Stimulated activated CD4-positive, alpha-beta T cell treated with anti-CD3 and anti-CD28 coated beads, Interleukin-4, amount 100 ng/mL, for 24 hours (primary cell): ENCODE data around the gene CCDC178.
"Not testable (repeated sequence)": the region's sequence is repeated elsewhere in the genome, so short reads cannot be mapped to it uniquely, and the experiment has no call there.

ENCODE experiments used
- DNase-seq: peaks from one replicate; pipeline ENCODE4 v3.0.0-alpha.2; 2020

The CCDC178 gene

DNA sequence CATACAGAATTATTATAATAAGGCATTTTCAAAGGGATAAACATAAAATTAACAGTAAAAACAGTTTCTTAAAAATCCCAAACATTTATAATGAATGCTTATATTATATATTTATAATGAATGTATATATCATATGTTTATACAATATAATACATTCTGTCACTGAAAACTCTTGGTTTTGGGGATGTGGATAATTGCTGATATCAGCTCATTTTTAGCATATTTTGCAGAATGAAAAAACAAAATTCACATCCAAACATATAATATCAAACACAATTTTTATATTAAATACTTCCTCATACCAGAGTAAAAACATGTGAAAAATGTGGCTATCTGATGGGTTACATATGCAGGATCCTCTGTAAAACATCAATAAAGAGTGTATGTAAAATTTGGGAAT is 465.0 kb downstream of the CCDC178 start:
- DNase-seq, result no peak

DNA sequence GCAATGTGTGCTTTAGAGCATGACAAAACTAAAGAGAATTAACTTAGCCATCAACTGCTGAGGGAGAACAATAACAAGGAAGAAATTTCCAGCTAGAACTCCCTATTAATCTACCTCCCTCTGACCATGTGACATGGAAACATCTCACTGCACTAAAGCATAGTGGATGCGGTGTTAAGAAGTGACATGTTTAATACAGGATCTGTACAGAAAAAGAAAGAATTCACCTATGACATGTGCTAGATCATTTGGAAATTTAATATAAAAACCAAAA is 465.4 kb downstream of the CCDC178 start:
- DNase-seq, result no peak

DNA sequence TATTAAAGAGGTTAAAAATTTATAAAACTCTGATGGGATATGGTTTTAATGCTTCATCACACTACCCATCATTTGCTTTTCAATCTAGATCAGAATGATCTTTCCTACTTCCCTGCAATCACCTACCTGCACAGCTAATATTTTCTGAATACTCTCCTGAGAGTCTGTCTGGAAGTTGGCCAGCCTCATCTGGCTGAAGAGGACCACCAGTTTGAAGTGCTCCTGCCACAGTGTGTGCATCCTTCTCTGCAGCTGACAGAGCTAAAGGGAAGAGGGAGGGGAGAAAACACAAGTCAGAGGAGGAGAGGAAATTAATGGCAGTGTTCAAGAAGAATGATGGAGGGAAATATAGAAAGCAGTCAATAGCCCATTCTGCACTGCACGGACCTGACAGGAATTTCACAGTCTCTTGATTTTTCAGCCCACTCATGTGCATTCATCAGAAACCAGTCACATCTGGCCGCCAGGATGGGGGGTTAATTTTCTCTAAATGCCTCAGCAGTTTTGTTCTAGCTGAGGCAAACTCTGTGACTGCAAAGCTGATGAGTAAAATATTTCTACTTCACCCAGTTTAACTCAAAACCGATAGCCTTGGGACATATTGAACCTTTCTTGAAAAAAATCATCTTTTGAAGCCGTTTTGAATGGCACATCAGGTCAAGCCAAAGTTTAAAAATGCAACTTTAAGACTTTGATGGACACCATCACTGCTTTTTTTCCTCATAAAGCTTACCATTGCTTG is 465.9 kb downstream of the CCDC178 start:
- no peak for DNase-seq

DNA sequence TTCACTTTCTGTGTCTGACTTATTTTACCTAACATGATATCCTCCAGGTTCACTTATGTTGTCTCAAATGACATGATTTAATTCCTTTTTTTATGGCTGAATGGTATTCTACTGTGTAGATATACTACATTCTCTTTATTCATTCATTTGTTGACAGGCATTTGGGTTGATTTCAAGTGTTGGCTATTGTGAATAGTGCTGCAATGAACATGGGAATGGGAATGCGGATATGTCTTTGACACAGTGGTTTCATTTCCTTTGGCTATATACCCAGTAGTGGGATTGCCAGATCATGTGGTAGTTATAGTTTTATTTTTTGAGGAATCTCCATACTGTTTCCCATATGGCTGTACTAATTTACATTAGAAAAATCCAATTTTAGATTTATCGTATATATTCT is 472.3 kb downstream of the CCDC178 start:
- no peak for DNase-seq

DNA sequence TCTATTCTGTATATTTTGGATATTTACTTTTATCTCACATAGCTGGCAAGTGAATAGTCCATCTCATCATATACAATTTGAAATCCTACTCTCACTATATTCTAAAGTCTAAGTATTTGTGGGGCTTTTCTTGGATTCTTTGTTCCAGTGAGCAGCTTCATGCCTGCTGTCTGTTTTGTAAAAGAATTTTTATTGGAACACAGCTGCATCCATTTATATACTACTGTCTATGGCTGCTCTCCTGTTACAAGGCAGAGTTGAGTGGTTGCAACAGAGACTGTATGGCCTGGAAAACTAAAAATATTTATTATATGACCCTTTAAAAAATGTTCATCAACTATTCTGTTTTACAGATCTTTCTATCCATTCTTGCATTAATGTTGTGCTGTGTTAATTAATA is 474.4 kb downstream of the CCDC178 start:
- DNase-seq, result no peak

DNA sequence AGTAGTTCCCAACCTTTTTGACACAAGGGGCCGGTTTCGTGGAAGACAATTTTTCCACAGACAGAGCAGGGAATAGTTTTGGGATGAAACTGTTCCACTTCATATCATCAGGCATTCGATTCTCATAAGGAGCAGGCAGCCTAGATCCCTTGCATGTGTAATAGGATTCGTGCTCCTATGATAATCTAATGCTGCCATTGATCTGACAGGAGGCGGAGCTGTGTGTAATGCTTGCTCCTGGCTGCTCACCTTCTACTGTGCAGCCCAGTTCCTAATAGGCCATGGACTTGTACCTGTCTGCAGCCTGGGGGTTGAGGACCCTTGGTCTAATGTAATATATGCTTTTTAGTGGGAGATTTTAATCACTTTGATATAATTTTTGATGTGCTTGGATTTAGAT is 479.0 kb downstream of the CCDC178 start:
- no peak for DNase-seq

DNA sequence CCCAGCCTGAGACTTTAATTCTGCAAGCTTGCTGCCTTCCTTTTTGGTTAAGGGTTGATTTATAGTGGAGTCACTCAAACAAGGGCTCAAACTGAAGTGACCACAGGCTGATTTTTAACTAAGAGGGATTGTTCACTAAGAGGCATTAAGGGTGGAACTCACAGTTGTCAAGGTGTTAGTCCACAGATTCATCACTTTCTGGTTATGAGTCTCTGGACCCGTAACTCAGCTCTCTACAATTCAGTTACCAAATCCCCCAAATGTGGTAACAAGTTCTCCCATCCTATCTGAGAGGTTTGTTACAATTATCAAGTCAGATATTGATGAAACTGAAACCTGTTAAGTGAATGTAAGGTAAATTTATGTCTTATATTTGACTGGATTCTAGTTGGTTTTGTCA is 481.8 kb downstream of the CCDC178 start:
- no peak for DNase-seq

GRCh38 chr18:32956591-32957315 is 483.8 kb downstream of the CCDC178 start:
- DNase-seq, result no peak

- not testable (repeated sequence) for DNase-seq
Observed at GRCh38 chr18:32952318-32952717, 488.2 kb downstream of the CCDC178 start.

DNA sequence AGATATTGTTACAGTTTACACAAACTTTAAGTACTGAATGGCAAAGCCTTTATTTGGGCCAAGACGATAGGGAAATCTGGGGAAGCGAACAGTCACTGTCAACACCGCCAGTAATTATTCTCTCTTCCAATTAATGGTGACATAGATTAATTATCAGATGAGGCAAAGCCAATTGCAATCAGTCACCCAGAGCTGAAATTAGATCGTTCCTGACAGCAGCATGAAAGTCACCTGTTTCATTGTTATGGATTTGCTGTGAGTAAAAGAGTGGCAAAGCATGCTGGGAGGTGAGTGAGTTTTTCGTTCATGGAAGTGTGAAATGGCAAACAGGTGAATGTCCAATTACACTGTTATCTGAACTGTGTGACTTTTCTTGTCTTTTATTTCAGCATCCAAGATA is 502.9 kb downstream of the CCDC178 start:
- DNase-seq, result no peak

DNA sequence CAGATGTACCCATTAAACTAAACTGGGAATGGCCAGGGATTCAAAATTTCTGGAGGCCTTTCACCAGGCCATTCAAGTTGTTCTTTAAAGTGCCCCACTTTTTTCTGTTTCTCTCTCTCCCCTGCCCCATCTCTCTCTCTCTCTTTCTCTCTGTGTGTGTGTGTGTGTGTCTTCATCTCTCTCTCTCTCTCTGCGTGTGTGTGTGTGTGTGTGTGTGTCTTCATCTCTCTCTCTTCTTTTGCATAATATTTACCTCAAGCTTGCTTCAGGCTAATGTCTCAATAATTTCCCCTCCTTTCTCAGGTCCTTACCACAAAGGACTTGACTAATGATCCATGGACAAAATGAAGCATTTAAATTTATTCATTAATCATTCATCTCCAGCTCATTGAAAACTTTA is 503.5 kb downstream of the CCDC178 start:
- no peak for DNase-seq

- DNase-seq, result no peak
Observed at GRCh38 chr18:32934201-32934600, 506.3 kb downstream of the CCDC178 start.

- no peak for DNase-seq
Observed at GRCh38 chr18:32930695-32931301, 509.7 kb downstream of the CCDC178 start.

GRCh38 chr18:32929213-32929612 is 511.3 kb downstream of the CCDC178 start:
- DNase-seq, result no peak

DNA sequence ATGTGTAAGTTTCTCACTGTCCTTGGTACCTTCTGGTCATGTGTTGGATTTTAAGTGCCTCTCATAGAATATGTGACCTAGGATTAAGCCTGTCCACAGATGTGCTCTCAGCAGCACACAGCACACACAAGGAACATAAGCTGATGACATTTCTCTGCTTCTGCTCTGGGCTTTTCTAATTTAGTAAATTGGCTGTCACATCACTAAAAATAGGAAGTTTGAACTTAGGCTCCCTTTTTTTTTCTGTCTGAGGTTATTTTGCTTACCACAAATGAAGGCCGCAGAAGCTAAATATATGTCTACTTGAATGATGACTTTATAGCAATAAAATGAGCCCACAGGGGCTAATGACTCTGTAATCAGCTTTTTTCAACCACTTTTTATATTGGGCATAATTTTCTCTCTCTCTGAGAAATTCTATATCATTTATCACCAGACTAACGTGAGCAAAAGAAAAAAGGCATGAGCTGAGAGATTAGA is 517.5 kb downstream of the CCDC178 start:
- no peak for DNase-seq

GRCh38 chr18:32920796-32921787 is 519.4 kb downstream of the CCDC178 start:
- DNase-seq, result no peak

- no peak for DNase-seq
Observed at GRCh38 chr18:32919799-32920198, 520.7 kb downstream of the CCDC178 start.

DNA sequence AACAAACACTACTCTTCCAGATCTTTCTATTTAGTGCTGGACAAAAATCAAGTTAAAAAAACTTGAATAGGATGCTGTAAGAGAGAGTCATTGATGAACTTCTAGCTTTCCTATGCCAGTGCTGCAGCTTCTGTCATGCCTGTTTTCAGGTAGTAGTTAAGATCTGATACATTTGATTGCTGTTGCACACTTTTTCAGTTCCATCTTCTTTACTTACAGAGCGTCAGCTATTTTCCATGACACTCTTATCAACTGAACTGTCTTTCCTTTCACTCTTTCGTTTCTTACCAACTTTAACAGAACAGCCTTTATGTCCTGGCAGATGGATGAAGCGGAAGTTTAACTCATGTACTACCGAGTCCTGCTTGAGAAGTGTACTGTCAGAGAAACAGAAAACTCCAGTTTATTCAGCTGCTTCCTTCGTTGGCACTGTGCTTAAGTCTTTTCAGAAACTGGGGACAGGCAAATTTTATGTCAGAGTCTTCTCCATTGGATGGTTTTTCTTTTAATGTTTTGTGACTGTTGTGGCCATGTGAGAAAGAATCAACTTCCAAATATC is 521.8 kb downstream of the CCDC178 start:
- no peak for DNase-seq

DNA sequence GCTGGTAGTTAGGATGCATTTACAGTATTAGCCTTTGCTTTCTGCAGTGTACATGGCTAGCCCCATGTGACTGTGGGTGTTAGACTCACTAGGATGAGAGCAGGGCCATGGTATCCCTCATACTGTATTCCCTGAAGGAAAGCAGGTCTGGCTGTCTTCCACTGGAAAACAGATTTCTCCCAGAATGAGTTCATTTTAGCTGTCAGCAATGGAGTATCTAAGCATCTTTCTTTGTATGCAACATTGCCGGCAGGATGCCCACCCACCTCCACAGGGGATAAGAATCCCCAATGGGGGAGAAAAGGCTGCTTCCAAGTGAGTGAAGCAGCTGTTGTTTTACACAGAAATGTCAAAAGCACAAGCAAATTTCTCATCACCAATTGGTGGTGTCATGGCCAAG is 525.0 kb downstream of the CCDC178 start:
- DNase-seq, result no peak

GRCh38 chr18:32911660-32912284 is 528.7 kb downstream of the CCDC178 start:
- no peak for DNase-seq

- no peak for DNase-seq
Observed at GRCh38 chr18:32910694-32911296, 529.7 kb downstream of the CCDC178 start.
